Epidermal melanocyte (primary cell): ENCODE measurements around the gene ZNF664.

ENCODE experiments used
- DNase-seq: peaks from one replicate; pipeline ENCODE4 v3.0.0; 2011; ENCODE audit warnings: low spot score; ENCODE audit not compliant: insufficient read length

The ZNF664 gene

DNA sequence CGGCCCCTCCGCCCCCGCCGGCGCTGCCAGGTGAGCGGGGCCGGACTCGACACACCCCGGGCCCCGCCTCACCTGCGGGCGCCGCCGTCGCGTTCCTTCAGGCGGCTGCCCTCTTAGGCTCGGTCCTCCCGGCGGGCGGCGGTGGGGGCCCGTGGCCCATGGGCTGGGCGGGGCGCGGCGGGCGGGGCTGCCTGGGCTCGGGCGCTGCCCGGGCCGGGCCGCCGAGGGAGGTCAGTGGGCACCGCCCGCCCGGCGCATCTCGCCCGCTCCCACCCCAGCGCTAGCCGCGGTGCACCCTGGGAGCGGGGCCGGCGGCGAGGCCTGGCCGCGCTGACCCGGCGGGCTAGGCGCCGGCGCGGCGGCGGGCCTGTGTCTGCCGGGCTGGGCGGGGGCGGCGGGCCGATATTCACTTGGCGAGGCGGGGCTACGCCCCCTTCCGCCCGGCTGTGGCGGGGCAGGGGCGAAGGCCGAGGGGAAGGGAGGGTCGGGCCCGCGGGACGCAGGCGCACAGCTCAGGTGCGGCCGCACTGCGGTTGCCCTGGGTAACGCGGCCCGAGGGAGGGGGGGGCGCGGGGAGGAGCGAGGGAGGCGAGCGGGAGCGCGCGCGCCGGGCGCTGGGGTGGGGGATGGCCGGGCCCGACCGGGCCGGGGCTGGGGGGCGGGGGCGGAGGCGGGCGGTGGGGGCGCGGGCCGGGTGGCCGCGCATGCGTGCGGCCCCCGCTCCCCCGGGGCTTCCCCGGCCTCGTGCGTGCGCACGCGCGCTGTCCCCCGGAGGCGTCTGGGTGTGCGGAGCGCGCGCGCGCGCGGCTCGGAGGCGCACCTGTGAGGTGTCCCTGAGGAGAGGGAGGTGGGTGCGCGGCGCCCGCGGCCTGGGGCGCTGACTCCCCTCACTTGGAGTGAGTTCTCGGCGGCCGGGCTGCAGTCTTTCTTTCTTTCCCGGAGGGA lies at the start of gene ZNF664, which contains the start of gene CCDC92:
Gene ZNF664 (plus strand): TSS at position 759 of the 945 bp plus-strand sequence. CDS start 38,930 bp downstream, outside the sequence.
Gene CCDC92 (minus strand): TSS at position 375 of the 945 bp plus-strand sequence. CDS start 28,526 bp downstream, outside the sequence.
- DNase-seq: peak; percentile 84

DNA sequence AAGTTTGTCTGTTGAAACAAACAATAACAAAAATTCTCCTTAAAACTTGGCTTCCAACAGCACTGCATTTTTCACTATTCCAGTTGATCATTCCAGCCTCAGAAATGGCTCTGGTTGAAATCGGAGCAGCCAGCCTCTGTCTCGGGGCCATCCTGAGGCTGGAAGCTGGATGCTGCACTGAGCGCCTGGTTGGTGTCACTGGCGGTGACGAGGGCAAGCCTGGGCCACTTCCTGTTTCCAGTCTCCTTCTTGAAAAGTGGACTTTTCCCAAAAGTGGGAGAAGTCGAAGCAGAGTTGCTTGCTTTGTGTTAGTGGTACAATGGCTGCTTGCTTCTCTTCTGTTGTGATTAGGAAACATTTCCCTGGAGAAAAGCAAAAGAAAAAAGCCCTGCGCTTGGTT lies 49.1 kb upstream of the ZNF664 start:
- DNase-seq: no peak

DNA sequence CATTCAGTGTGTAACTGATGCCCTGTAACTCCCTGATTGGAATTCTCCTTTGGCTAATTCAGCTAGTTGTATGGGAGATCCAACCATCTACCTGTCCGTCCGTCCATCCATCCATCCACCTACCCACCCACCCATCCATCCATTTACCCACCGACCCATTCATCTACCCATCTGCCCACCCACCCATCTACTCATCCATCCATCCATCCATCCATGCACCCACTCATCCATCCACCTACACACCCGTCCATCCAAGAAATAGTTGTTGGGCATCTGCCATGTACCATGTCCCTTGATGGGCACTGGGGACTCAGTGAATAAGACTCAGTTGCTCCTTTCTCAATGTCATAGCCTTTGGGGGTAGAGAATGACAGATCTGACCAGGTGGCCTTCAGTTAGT lies 48.5 kb upstream of the ZNF664 start:
- no peak for DNase-seq

DNA sequence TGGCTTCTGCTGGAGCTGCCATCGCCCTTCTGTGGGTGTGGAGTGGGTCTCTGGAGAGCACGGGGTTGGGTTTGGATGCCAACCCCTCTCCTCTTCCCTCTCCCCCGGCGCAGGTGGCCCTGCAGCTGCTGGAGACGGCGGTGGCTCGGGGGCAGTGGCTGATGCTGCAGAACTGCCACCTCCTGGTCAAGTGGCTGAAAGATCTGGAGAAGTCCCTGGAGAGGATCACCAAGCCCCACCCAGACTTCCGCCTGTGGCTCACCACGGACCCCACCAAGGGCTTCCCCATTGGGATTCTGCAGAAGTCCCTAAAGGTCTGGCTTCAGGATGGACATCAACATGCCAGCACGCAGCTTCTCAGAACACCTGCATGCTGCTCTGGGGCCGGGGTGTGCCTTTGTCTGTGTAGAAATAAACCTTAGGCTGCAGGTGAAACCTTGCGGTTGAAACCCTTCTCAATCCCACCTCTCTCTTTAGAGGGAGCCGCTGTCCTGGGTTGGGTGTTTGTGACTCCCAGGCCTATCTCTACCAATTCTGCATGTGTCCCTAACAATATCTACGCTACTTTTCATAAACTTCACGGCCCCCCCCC lies 44.6 kb upstream of the ZNF664 start:
- no peak for DNase-seq

DNA sequence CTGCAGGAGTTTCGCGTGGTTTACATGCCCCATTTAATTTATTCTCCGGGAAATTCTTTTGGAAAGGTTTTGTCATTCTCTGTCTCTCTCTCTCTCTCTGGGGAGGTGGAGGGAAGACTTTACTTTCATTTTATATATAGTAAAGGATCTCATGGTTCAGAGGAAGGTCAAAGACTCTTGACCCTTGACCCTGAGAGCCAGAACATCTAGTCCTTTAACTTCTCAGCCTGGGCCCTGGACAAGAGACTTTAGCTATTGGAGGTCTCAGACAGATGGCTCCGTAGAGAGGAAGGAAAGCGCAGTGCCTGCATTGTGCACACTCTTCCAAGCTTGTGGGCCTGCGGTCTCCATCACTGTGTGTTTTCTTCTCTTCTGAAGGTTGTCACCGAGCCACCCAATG lies 44.1 kb upstream of the ZNF664 start:
- DNase-seq: no peak

DNA sequence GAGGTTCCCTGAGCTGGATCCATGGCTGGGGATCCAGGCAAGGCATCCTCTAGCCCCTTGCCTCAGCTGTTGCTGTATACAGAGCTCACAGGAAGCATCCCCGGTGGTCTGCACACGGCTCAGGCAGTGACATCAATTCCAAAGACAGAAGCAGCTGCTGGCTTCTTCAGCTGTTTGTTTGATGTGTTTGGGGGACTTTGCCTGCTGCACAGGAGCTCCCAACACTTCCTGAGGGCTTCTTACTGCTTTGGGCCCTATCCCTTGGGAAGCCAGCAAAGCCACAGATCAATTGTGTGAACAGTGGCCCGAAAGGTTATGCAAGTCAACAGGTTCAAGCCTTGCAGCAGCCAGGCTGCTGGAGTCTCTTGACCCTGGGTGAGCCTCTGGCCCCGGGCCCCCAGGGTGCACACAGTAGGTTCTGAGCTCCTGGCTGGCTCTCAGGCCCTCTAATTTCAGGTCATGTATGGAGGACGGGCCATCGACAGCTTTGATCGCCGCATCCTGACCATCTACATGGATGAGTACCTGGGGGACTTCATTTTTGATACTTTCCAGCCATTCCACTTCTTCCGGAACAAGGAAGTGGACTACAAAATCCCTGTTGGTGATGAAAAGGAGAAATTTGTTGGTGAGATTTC lies 43.0 kb upstream of the ZNF664 start:
- no peak for DNase-seq

DNA sequence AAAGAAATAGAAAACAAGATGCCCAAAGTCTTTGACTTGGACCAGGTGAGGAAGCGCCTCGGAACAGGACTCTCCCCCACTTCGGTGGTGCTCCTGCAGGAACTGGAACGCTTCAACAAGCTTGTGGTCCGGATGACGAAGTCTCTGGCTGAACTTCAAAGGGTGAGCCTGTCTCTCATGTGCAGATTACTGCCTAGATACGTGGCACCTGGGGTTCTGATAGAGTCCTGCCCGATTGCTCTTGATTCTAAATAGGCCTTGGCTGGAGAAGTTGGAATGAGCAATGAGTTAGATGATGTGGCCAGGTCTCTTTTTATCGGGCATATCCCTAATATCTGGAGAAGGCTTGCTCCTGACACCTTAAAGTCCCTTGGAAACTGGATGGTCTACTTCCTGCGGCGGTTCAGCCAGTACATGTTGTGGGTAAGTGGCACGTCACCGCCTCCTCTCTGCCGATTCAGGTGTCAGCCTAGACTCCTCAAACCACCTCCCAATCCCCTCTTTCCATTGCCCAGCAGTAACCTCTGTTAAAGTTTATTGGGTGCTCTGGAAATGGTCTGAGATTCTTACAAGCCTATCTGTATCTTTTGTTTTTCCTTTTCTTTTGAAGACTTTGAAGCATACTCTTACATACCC lies 41.2 kb upstream of the ZNF664 start:
- no peak for DNase-seq

DNA sequence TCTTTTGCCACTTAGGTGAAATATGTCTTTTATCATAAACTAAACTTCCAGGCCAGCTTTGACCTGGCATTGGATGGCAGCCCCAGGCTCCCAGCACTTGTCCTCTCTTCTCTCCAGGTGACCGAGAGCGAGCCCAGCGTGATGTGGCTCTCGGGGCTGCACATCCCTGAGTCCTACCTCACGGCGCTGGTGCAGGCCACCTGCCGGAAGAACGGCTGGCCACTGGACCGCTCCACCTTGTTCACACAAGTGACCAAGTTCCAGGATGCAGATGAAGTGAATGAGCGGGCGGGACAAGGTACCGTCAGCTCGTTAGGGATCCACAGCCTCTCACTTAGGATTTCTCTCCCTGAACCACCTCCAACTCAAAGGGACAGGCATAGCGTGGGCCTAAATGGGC lies 39.8 kb upstream of the ZNF664 start:
- no peak for DNase-seq

DNA sequence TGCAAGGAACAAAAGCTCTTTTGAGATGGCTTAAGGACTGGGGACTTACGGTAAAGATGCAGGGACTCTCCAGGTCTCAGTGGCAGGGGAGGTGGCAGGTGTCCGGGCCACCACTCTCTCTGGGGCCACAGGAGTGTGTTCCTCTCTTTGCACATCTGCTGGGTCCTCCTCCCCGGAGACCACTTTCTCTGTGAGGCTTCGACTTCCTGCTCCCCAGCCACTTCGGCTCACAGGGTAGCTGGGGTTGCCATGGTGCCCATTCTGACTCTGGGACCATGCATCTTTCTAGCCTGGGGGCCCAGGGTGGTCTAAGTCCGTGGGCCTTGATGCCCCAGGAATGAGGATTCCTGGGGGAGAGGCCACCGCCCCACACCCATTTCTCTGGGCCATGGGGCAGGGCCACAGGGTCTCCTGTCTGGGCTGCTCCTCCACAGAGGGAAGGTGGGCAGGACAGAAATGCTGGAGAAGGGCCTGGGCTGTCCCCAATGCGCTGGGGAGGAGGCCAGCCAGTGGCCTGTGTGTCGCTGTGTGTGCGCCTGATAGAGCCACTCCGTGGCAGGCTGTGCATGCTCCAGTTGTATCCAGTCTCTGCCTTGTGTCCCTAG lies 38.9 kb upstream of the ZNF664 start:
- no peak for DNase-seq

DNA sequence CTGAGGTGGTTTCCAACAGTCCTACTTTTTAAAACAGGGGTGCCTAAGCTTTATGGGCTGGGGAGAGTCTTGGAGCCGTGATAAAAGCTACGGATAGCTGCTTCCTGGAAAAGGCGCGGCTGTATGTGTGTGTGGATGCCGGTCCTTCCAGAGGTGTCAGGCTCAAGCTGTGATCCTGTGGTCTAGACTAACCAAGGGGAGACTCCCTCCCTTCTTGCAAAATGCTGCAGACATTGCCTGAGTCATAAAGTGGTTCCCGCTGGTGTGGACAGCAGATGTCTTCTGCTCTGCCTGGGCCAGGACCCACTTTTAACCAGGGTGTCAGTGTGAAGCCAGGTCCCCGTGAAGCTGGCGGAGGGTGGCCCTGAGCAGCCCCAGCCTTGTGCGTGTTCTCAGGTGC lies 38.2 kb upstream of the ZNF664 start:
- DNase-seq: no peak

DNA sequence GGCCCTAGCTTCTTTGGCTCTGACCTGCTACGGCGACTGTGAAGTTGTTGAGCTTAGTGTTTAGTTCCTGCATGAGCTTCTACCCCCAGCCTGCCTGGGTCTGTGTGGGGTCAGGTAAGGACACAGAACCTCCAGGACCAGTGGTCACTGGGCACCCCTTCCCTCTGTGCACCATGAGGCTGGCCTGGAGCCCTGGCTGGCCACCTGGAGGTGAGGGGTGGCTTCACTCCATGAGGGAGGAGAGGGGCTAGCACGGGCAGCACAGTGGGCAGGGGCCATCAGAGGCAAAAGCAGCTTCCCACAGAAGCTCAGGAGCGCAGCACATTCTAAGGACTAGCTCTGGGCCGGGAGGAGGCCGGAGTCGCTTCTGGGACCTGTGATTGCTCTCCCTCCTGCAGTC lies 37.1 kb upstream of the ZNF664 start:
- DNase-seq: no peak

DNA sequence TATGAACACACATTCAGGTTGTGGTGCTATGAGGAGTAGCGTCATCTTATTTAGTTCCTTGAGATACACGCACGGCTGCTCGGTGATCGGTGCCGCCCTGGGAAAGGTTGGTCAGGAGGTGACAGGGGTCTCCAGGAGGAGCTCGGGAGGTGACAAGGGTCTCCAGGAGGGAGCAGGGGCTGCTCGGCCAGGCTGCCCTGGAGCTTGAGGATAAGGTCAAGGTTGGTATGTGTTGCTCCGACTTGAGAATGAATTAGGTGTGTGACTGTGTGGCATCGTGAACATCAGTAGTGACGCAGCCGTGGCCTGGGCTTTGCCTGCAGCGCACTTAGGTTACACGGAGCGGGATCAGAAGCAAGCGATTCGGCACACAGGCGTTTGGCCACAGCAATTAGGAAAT lies 36.5 kb upstream of the ZNF664 start:
- no peak for DNase-seq

DNA sequence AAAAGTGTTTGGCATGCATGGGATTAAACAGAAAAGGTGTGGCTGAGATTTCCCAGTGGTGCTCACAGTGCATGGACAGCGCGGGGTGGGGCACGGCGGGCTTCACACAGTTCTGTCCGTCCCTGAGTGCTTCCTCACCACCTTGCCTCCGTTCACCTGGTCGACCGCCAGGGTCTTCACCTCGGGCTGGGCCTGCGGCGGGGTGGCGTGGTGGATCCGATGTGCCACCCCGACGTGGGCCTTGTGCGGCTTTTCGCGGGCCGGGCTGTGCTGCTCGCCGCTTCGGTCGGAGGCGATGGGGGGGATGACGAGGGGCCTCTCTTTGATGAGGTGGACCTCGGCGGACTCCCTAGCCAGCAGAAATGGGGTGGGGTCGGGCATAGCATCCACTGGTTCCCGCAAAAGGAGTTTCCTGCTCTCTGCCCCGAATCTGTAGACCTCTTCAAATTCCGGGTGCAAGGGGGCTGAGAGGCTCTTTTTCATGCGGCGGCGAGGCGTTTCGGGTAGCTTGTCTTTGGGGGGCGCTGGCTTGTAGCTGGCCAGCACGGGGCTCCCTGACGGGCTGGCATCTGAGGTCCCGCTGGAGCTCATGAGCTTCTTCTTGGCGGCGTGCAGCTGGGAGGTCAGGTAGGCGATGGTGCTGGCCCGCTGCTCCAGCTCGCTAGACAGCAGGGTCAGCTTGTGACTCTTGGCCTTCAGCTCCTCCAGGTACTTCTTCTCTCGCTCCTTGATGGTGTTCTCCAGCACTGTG lies 35.9 kb upstream of the ZNF664 start:
- no peak for DNase-seq

DNA sequence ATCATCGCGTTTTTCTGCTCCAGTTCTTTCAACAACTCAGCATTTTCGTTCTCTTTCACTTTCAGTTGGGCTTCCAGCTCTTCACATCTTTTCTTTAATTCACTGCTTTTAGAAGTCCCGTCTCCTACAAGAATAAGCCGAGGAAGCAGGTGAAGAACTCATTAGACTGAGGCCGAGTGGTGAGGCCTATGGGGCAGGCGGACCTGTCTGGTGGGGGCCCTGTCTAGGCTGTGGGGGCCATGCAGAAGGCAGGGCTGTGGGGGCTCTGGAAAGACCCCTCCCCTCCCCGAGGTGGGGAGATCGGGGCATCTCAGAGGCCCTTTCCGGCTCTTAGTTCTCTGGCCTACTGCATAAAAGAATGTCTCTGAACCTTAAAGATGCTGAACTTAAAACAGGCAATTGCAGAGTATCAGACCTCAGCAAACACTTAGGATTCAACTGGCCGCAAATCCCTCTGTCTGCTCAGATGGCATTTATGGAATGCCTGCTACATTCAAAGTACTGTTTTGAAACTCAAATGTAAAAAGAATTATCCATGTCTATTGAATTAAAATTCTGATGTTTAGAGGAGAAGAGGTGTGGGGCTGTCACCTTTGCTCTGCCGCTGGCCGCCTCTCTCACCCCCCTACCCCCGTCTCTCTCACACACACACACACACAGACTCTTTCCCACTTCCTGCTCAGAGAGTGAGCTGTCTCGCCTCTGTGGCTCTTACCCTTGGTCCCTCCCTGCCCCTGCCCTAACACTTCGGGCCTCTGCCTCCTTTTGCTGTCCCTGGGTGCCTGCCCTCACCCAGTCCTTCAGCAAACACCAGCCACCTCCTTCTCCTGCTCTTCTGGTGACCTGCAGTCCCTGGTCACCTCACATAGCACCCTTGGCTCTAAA lies 35.1 kb upstream of the ZNF664 start:
- DNase-seq: no peak

DNA sequence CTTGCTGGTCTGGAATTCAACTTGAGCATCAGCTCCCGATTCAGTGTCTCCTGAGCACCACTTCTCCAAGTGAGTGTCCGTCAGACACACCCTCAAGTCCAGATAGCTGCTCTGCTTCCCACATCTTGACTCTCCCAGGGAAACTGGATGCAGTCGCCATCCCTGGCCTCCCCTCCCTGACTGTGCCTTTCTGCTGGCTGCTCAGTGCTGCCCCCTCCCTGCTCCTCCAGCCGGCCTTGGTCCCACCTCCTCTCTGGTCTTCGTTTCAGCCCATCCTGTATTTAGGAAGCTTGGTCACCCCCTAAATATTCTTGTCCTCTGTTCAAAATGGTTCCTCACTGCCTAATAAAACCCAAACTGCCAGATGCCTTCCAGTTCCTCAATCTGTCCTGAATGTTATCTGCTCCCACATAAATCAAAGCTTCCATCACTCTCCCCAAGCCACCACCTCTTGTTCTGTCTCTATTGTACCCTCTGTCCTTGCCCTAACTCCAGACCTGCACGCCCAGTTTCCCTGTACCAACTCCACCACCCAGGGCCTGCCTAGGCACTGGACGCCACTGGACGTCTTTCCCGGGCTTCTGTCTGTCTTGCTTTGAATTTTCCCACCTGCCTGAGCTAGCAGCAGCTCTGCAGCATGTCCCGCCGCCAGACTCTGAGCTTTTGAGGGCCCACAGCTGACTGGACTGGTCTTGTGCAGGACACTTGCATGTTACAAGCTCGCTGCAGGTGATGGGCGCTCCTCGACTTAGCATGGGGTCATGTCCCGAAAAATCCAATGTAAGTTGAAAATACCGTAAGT lies 34.1 kb upstream of the ZNF664 start:
- no peak for DNase-seq

DNA sequence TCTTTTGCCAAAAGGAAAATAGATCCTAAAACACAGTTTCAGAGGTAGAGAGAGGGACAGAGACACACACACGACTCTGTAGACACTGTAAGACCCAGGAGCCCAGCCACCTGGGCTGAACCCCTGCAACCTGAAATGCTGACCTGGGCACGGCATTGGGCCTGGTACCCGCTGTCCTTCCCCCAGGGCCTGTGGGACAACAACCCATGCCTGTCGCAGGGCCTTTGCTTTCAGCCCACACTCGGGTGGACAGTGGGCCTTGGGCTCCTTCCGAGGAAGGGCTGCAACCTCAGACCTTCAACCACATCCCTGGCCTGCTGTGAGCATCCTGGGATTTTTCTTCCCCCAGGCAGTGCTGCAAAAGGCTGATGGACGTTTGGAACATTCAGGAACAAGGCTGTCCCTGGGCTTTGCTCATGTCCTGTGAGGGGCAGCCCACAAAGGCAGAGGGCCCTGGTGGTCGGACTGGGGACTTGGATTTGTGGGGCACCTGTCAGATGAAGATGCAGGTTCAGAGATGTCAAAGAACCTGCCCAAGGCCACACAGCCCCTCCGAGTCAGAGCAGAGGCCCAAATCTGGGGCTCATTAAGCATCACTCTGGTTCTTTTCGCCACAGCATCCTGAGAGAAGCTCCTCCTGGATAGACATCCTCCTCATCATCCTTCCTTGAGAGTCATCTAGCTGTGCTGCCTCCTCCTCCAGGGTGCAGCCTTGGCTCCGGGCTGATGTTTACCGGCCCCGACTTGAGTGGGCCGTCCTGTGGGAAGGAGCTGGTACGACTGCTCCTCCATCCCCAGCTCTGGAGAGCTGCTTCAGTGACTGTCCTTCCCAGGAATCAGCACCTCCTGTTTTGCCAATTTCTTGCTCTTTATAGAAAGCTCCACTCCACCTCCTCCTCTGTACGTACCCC lies 33.0 kb upstream of the ZNF664 start:
- DNase-seq: no peak

DNA sequence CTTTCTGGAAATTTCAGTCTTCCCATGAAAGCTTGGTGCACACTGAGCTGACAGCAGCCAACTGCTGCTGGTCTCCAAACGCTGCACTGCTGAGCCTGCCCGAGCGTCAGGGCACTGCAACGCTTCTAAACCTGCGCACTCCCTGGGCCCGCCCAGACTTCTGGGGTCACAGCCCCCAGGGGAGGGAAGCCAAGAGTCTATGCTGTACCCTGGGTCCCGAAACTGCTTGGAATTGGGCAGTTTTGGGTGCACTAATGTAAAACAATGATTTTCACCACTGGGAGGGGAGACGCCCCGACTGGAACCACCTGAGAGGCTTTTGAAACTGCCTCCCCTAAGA lies 32.4 kb upstream of the ZNF664 start:
- DNase-seq: no peak

DNA sequence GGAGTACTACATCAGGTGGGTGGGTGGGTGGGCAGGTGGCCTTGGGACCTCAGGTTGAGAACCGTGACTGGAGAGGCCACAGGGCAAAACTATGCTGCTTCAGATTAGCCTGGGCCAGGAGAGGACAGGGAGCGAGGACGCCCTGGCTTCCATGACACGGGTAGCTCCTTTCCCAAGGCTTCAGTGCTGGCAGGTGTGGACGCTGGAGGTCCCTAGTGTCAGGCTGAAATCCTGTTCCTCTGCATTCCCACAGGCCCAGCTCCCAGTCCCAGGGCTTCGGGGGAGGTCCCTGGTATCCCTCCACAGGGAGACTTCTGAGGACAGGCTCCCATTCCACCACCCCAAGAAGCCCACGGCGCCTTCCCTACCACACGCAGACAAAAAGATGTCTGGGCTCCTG lies 32.0 kb upstream of the ZNF664 start:
- no peak for DNase-seq
